ENCODE measurements around the gene ADCY1. TPM values are rescaled to one million over a fixed set of nuclear protein-coding genes. Genes with fewer than 3 reads are reported as not detected.

ADCY1 gene
- total RNA-seq, 1 donor from 2014 or later: 2.9 TPM

- intact Hi-C loops (cut with DNase I): no loop called here
Observed at GRCh38 chr7:45646996-45647825, 73.0 kb downstream of the ADCY1 start.

GRCh38 chr7:45647967-45648670, 74.0 kb downstream of the ADCY1 start:
- intact Hi-C loops (cut with DNase I): no loop called here
- DNase-seq (ENCODE audit: low spot score): peak; percentile 67

More at GRCh38 chr7:45646996-45647825, 73.0 kb downstream of the ADCY1 start:
- DNase-seq (ENCODE audit: low spot score): peak; percentile 67

- intact Hi-C loops (cut with DNase I): no loop called here
- DNase-seq (ENCODE audit: low spot score): peak; percentile 57
Observed at GRCh38 chr7:45648671-45648995, 74.5 kb downstream of the ADCY1 start.

- intact Hi-C loops (cut with DNase I): no loop called here
- peak; percentile 35 for DNase-seq (ENCODE audit: low spot score)
Observed at GRCh38 chr7:45649560-45650346, 75.6 kb downstream of the ADCY1 start.

GRCh38 chr7:45650404-45651394, 76.5 kb downstream of the ADCY1 start:
- DNase-seq (ENCODE audit: low spot score): peak; percentile 43
- intact Hi-C loops (cut with DNase I): no loop called here

- intact Hi-C loops (cut with DNase I): no loop called here
- DNase-seq (ENCODE audit: low spot score): no peak
Observed at GRCh38 chr7:45651540-45651939, 77.4 kb downstream of the ADCY1 start.

- no peak for DNase-seq (ENCODE audit: low spot score)
- intact Hi-C loops (cut with DNase I): no loop called here
Observed at GRCh38 chr7:45652630-45653029, 78.5 kb downstream of the ADCY1 start.

GRCh38 chr7:45653209-45653907, 79.2 kb downstream of the ADCY1 start:
- DNase-seq (ENCODE audit: low spot score): no peak
- intact Hi-C loops (cut with DNase I): no loop called here

- peak; percentile 64 for DNase-seq (ENCODE audit: low spot score)
- intact Hi-C loops (cut with DNase I): no loop called here
Observed at GRCh38 chr7:45654341-45654740, 80.2 kb downstream of the ADCY1 start.

- intact Hi-C loops (cut with DNase I): no loop called here
Observed at GRCh38 chr7:45655539-45655938, 81.4 kb downstream of the ADCY1 start.

GRCh38 chr7:45656431-45656830, 82.3 kb downstream of the ADCY1 start:
- intact Hi-C loops (cut with DNase I): no loop called here
- DNase-seq (ENCODE audit: low spot score): peak; percentile 39

More at GRCh38 chr7:45655539-45655938, 81.4 kb downstream of the ADCY1 start:
- DNase-seq (ENCODE audit: low spot score): peak; percentile 55

GRCh38 chr7:45657136-45657889, 83.1 kb downstream of the ADCY1 start:
- intact Hi-C loops (cut with DNase I): no loop called here
- peak; percentile 58 for DNase-seq (ENCODE audit: low spot score)

- DNase-seq (ENCODE audit: low spot score): peak; percentile 47
- intact Hi-C loops (cut with DNase I): no loop called here
Observed at GRCh38 chr7:45657890-45658715, 83.9 kb downstream of the ADCY1 start.

- intact Hi-C loops (cut with DNase I): no loop called here
- DNase-seq (ENCODE audit: low spot score): peak; percentile 73
Observed at GRCh38 chr7:45658716-45659495, 84.7 kb downstream of the ADCY1 start.

- intact Hi-C loops (cut with DNase I): no loop called here
Observed at GRCh38 chr7:45659496-45660139, 85.5 kb downstream of the ADCY1 start.

More at GRCh38 chr7:45659496-45660139, 85.5 kb downstream of the ADCY1 start:
- peak; percentile 70 for DNase-seq (ENCODE audit: low spot score)
